ENCODE results near the gene GLDC. TPM values are rescaled to one million over a fixed set of nuclear protein-coding genes. Genes with fewer than 3 reads are reported as not detected.
"Not testable (repeated sequence)": the region's sequence is repeated elsewhere in the genome, so short reads cannot be mapped to it uniquely, and the experiment has no call there.

Gene GLDC
- total and polyA plus RNA-seq, 4 donors, result 0.10 to 1.5 (median 0.74) TPM

- H3K4me1 ChIP-seq (ENCODE audit: control insufficient read depth in 5 of 5, insufficient read depth in 5 of 5, low read length in 5 of 5), result no peaks in the 10 kb centered on the region
- TF ChIP-seq CTCF (IDR thresholded peaks at IDR 0.05; ENCODE audit: control extremely low read depth, extremely low read depth), result no peak
- H3K9me3 ChIP-seq (ENCODE audit: control insufficient read depth in 4 of 4, insufficient read depth in 3 of 4, low read length in 3 of 4), result no peaks in the 10 kb centered on the region
- ATAC-seq (ENCODE audit: insufficient read depth, low FRiP score) (no peak), DNase-seq (no peak)
- no peak overlapping the region for H3K4me3 ChIP-seq
- no peaks in the 10 kb centered on the region for H3K27me3 ChIP-seq (ENCODE audit: control insufficient read depth in 3 of 3, insufficient read depth in 3 of 3, low read length in 2 of 3)
- no peaks in the 10 kb centered on the region for H3K36me3 ChIP-seq (ENCODE audit: control insufficient read depth in 4 of 4, insufficient read depth in 4 of 4, low read length in 4 of 4)
- H3K27ac ChIP-seq (ENCODE audit: low read depth in 1 of 2, low read length in 1 of 2), result no peak overlapping the region
- H3K9ac ChIP-seq (ENCODE audit: insufficient read depth in 1 of 2, low read length in 2 of 2), result no peak overlapping the region
- WGBS, 2 donors, result 85 to 90% methylated on average over 7 of the region's 7 CpGs
Observed at GRCh38 chr9:6655036-6655435, 9.5 kb upstream of the GLDC start.

GRCh38 chr9:6646293-6646636, 736 bp upstream of the GLDC start:
- Histone ChIP-seq H3K9me3 (ENCODE audit: control insufficient read depth in 4 of 4, insufficient read depth in 3 of 4, low read length in 3 of 4) (peaks cover 0 to 4% (median 0%) of the 10 kb centered on the region in 4 donors), H3K9ac (ENCODE audit: insufficient read depth in 1 of 2, low read length in 2 of 2) (no peak overlapping the region), H3K27ac (ENCODE audit: low read depth in 1 of 2, low read length in 1 of 2) (no peak overlapping the region), H3K27me3 (ENCODE audit: control insufficient read depth in 3 of 3, insufficient read depth in 3 of 3, low read length in 2 of 3) (peaks cover 15 to 43% (median 41%) of the 10 kb centered on the region in 3 donors), H3K4me1 (ENCODE audit: control insufficient read depth in 5 of 5, insufficient read depth in 5 of 5, low read length in 5 of 5) (peaks cover 0 to 11% (median 6%) of the 10 kb centered on the region in 5 donors), H3K36me3 (ENCODE audit: control insufficient read depth in 4 of 4, insufficient read depth in 4 of 4, low read length in 4 of 4) (no peaks in the 10 kb centered on the region), H3K4me3 (no peak overlapping the region)
- TF ChIP-seq CTCF (IDR thresholded peaks at IDR 0.05; ENCODE audit: control extremely low read depth, extremely low read depth), result no peak
- 31 to 32% methylated on average over 12 of the region's 12 CpGs for WGBS, 2 donors
- ATAC-seq (ENCODE audit: insufficient read depth, low FRiP score) (no peak), DNase-seq (no peak)

DNA sequence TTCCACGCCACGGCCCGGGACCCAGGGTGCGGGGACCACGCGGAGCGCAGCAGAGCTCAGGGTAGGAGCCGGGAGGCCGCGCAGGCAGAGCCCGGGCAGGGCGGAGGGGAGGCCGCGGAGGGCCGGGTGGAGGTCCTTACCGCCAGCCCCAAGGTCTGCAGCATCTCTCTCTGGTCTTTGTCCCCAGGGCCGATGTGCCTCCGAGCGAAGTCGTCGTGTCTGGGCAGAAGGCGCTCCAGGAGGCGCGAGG, 499 bp downstream of the GLDC start:
- peaks cover 0 to 11% (median 6%) of the 10 kb centered on the region in 5 donors for H3K4me1 ChIP-seq (ENCODE audit: control insufficient read depth in 5 of 5, insufficient read depth in 5 of 5, low read length in 5 of 5)
- peaks cover 15 to 43% (median 41%) of the 10 kb centered on the region in 3 donors for H3K27me3 ChIP-seq (ENCODE audit: control insufficient read depth in 3 of 3, insufficient read depth in 3 of 3, low read length in 2 of 3)
- not testable (repeated sequence) for H3K9me3 ChIP-seq (ENCODE audit: control insufficient read depth in 4 of 4, insufficient read depth in 3 of 4, low read length in 3 of 4); ATAC-seq (ENCODE audit: insufficient read depth, low FRiP score); H3K4me3 ChIP-seq; H3K36me3 ChIP-seq (ENCODE audit: control insufficient read depth in 4 of 4, insufficient read depth in 4 of 4, low read length in 4 of 4); H3K27ac ChIP-seq (ENCODE audit: low read depth in 1 of 2, low read length in 1 of 2)
- DNase-seq, result peak in 2 of 3 donors; percentile 17 to 25
- 6 to 33% methylated on average over 9 to 24 of the region's 24 CpGs for WGBS, 2 donors
- H3K9ac ChIP-seq (ENCODE audit: insufficient read depth in 1 of 2, low read length in 2 of 2), result peak overlapping the region; percentile 5 to 46

DNA sequence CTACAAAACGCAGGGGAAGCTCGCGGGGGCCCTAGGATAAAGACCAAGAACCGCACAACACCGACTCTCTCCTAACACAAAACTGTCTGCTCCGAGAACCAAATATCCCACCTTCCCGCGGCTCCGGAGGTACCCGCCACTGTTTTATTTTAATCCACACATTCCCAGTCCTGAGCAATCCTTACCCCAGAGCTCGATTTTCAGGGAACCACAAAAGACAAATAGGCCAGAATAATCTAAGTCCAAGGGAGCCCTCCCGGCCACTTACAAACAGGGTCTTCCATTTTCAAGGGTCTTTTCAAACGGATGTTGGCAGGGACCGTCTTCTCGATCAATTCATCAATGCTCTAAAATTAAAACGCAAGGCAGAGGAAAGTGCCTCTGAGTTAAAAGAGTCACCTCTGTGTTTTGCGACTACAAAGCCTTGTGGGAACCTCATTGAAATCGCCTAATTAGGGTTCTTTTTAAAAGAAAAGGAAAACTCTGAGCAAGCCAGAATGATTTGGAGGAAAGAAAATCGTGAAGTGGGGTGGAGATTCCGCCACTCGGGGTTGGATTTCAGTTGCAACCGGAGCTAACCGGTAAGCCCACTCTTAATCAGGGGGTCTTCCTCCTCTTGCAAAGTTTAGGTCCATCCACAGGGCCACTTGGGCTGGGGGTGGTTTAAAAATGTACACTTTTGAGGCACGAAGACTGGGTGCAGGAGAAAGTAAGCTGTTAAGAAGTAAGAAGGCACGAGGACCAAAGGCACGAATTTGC, 1.0 kb downstream of the GLDC start:
- ATAC-seq (ENCODE audit: insufficient read depth, low FRiP score) (no peak), DNase-seq (peak; percentile 13 to 33 (median 15))
- no peak for TF ChIP-seq CTCF (IDR thresholded peaks at IDR 0.05; ENCODE audit: control extremely low read depth, extremely low read depth)
- no peaks in the 10 kb centered on the region for H3K36me3 ChIP-seq (ENCODE audit: control insufficient read depth in 4 of 4, insufficient read depth in 4 of 4, low read length in 4 of 4)
- H3K4me3 ChIP-seq, result no peak overlapping the region
- peak overlapping the region; percentile 5 to 46 for H3K9ac ChIP-seq (ENCODE audit: insufficient read depth in 1 of 2, low read length in 2 of 2)
- peaks cover 0 to 11% (median 6%) of the 10 kb centered on the region in 5 donors for H3K4me1 ChIP-seq (ENCODE audit: control insufficient read depth in 5 of 5, insufficient read depth in 5 of 5, low read length in 5 of 5)
- peaks cover 15 to 43% (median 41%) of the 10 kb centered on the region in 3 donors for H3K27me3 ChIP-seq (ENCODE audit: control insufficient read depth in 3 of 3, insufficient read depth in 3 of 3, low read length in 2 of 3)
- H3K9me3 ChIP-seq (ENCODE audit: control insufficient read depth in 4 of 4, insufficient read depth in 3 of 4, low read length in 3 of 4), result peaks cover 0 to 4% (median 0%) of the 10 kb centered on the region in 4 donors
- no peak overlapping the region for H3K27ac ChIP-seq (ENCODE audit: low read depth in 1 of 2, low read length in 1 of 2)
- 4 to 5% methylated on average over 26 of the region's 26 CpGs for WGBS, 2 donors
